ENCODE measurements around the gene SNCB. TPM values are rescaled to one million over a fixed set of nuclear protein-coding genes. Genes with fewer than 3 reads are reported as not detected.

SNCB gene
- total RNA-seq, 1 experiment from 2014 or later: 2.1 TPM

DNA sequence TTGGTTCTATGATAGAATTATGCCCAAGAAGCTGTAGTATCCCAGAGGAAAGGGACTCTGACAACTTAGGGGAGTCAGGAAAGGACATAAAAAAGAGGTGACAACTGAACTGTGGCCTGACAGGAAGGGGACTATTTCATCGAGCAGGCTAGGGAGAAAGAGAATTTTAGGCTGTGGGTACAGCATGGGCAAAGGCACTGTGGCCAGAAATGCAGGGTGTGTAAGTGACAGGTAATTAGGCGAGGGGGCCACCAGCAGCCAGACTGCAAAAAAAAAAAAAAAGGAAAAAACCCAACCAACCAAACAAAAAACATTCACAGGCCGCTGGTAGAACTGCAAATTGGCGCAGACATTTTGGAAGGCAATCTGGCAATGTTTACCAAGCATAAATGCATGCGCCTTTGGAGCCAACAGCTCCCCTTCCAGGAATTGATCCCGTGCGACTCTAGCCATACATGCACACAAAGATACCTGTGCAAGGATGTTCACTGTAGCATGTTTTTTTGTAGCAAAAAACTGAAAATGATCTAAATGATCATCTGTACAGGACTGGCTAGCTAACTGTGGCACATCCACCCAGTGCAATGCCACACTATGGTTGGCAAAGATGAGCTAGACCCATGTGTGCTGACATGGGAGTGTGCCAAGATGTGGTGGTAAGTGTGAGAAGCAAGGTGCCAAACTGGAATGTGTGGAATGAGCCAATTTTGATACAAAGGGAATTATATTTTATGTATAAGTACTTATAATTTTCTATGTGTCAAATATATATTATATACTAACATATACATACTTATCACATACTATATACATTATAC, 1.3 kb upstream of the SNCB start:
- H3K27me3 ChIP-seq (ENCODE audit: low read length): peaks cover 18% of the 10 kb centered on the region; the same call in 1 of the 2 replicates
- POLR2A ChIA-PET (ENCODE audit: unreplicated experiment): no interaction called here
- intact Hi-C loops (cut with micrococcal nuclease): no loop called here

GRCh38 chr5:176630681-176631222, 418 bp upstream of the SNCB start:
- Histone ChIP-seq H3K27ac (ENCODE audit: low read length) (no peak overlapping the region), H3K4me2 (ENCODE audit: low read length) (peak overlapping the region; percentile 82), H3K9me3 (ENCODE audit: low read length) (no peaks in the 10 kb centered on the region), H3K4me3 (ENCODE audit: low read length) (peak overlapping the region; percentile 66), H2AFZ (ENCODE audit: low read length) (peak overlapping the region; percentile 69), H3K4me1 (ENCODE audit: insufficient read depth, low read length) (peaks cover 35% of the 10 kb centered on the region), H3K27me3 (ENCODE audit: low read length) (peaks cover 18% of the 10 kb centered on the region; the same call in 1 of the 2 replicates), H3F3A (ENCODE audit: low read length, unreplicated experiment) (no peaks in the 10 kb centered on the region), H3K79me2 (ENCODE audit: low read length) (no peaks in the 10 kb centered on the region), H4K20me1 (ENCODE audit: low read length) (no peaks in the 10 kb centered on the region), H3K36me3 (ENCODE audit: low read depth, low read length) (no peaks in the 10 kb centered on the region), H3K9me2 (replicated peaks; ENCODE audit: low read length) (no peaks in the 10 kb centered on the region), H3K9ac (ENCODE audit: low read length) (no peak overlapping the region)
- BruUV-seq (replicated peaks): no TSS peak
- TF ChIP-seq EZH2 (IDR thresholded peaks at IDR 0.05; ENCODE audit: low read length, unreplicated experiment): no peak
- ATAC-seq (peak; percentile 3; the same call in 1 of the 2 replicates), DNase-seq (no peak)
- POLR2A ChIA-PET (ENCODE audit: unreplicated experiment): no interaction called here
- intact Hi-C loops (cut with micrococcal nuclease): no loop called here
- CTCF ChIA-PET: interaction anchor here (1.0 to 1.3 kb wide), 2 partner anchors 16 kb away, joined by 3 to 5 read pairs; partner anchors contain the start of gene TSPAN17

More for the DNA sequence above, 1.3 kb upstream of the SNCB start:
- H3K4me1 ChIP-seq (ENCODE audit: insufficient read depth, low read length): peaks cover 27% of the 10 kb centered on the region
- CTCF ChIA-PET: no interaction called here
- H3K36me3 ChIP-seq (ENCODE audit: low read depth, low read length): no peaks in the 10 kb centered on the region
- H3K4me3 ChIP-seq (ENCODE audit: low read length): no peak overlapping the region
- H3K27ac ChIP-seq (ENCODE audit: low read length): no peak overlapping the region
- H3K9me2 ChIP-seq (replicated peaks; ENCODE audit: low read length): no peaks in the 10 kb centered on the region
- no TSS peak for BruUV-seq (replicated peaks)
- ATAC-seq: no peak
- no peak overlapping the region for H3K9ac ChIP-seq (ENCODE audit: low read length)
- H3F3A ChIP-seq (ENCODE audit: low read length, unreplicated experiment): no peaks in the 10 kb centered on the region
- H3K9me3 ChIP-seq (ENCODE audit: low read length): no peaks in the 10 kb centered on the region
- H3K4me2 ChIP-seq (ENCODE audit: low read length): peak overlapping the region; percentile 82; the same call in 1 of the 2 replicates
- H3K79me2 ChIP-seq (ENCODE audit: low read length): no peaks in the 10 kb centered on the region
- no peaks in the 10 kb centered on the region for H4K20me1 ChIP-seq (ENCODE audit: low read length)
- H2AFZ ChIP-seq (ENCODE audit: low read length): no peak overlapping the region
- TF ChIP-seq EZH2 (IDR thresholded peaks at IDR 0.05; ENCODE audit: low read length, unreplicated experiment) (no peak), EZH2phosphoT487 (IDR thresholded peaks at IDR 0.05; ENCODE audit: borderline replicate concordance, low read length) (no peak)
- TF ChIP-seq, protein P1, sequence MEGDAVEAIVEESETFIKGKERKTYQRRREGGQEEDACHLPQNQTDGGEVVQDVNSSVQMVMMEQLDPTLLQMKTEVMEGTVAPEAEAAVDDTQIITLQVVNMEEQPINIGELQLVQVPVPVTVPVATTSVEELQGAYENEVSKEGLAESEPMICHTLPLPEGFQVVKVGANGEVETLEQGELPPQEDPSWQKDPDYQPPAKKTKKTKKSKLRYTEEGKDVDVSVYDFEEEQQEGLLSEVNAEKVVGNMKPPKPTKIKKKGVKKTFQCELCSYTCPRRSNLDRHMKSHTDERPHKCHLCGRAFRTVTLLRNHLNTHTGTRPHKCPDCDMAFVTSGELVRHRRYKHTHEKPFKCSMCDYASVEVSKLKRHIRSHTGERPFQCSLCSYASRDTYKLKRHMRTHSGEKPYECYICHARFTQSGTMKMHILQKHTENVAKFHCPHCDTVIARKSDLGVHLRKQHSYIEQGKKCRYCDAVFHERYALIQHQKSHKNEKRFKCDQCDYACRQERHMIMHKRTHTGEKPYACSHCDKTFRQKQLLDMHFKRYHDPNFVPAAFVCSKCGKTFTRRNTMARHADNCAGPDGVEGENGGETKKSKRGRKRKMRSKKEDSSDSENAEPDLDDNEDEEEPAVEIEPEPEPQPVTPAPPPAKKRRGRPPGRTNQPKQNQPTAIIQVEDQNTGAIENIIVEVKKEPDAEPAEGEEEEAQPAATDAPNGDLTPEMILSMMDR (conservative IDR thresholded peaks at IDR 0.05; ENCODE audit: low read depth, low read length): no peak
- DNase-seq: no peak

DNA sequence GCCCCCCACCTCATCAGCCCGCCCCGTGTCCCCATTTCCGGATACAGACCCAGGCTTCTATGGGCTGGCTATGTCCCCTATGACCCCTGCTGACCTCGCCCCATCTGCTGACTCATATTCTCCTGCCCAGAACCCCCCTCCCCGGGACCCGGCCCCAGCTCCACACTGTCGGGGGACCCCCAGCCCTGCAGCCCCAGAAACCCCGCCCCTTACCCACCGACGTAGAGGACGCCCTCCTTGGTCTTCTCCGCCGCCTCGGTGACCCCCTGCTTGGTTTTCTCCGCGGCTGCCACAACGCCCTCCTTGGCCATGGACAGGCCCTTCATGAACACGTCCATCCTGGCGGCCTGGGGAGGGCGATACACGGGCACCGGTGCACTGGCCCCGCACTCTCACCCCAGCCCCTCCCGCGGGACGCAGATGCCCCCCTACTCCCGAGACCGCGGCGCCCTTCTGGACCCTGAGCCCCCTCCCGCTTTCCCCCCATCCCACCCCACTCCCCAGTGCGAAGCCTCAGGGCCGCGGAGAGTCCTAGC, 949 bp downstream of the SNCB start:
- no TSS peak for BruUV-seq (replicated peaks)
- CTCF ChIA-PET: no interaction called here
- peak overlapping the region; percentile 82 for H3K4me2 ChIP-seq (ENCODE audit: low read length)
- H3K4me1 ChIP-seq (ENCODE audit: insufficient read depth, low read length): peaks cover 42% of the 10 kb centered on the region
- H3K9ac ChIP-seq (ENCODE audit: low read length): no peak overlapping the region
- TF ChIP-seq EZH2phosphoT487 (IDR thresholded peaks at IDR 0.05; ENCODE audit: borderline replicate concordance, low read length) (no peak), EZH2 (IDR thresholded peaks at IDR 0.05; ENCODE audit: low read length, unreplicated experiment) (no peak)
- TF ChIP-seq, protein P1 (conservative IDR thresholded peaks at IDR 0.05; ENCODE audit: low read depth, low read length): no peak
- no peak for DNase-seq
- no peak overlapping the region for H3K27ac ChIP-seq (ENCODE audit: low read length)
- peak overlapping the region; percentile 66 for H3K4me3 ChIP-seq (ENCODE audit: low read length)
- no peak for ATAC-seq
- no peaks in the 10 kb centered on the region for H3K79me2 ChIP-seq (ENCODE audit: low read length)
- intact Hi-C loops (cut with micrococcal nuclease): no loop called here
- H3F3A ChIP-seq (ENCODE audit: low read length, unreplicated experiment): no peaks in the 10 kb centered on the region
- H3K36me3 ChIP-seq (ENCODE audit: low read depth, low read length): no peaks in the 10 kb centered on the region
- no peaks in the 10 kb centered on the region for H3K9me2 ChIP-seq (replicated peaks; ENCODE audit: low read length)
- H3K27me3 ChIP-seq (ENCODE audit: low read length): peaks cover 18% of the 10 kb centered on the region; the same call in 1 of the 2 replicates
- no peaks in the 10 kb centered on the region for H4K20me1 ChIP-seq (ENCODE audit: low read length)
- POLR2A ChIA-PET (ENCODE audit: unreplicated experiment): no interaction called here
- H2AFZ ChIP-seq (ENCODE audit: low read length): peak overlapping the region; percentile 69
- no peaks in the 10 kb centered on the region for H3K9me3 ChIP-seq (ENCODE audit: low read length)

All from PC-3 (cell line).